Smooth muscle cell (in vitro differentiated cells): Measurements from ENCODE around the gene SERPINA3. TPM values are rescaled to one million over a fixed set of nuclear protein-coding genes. Genes with fewer than 3 reads are reported as not detected.

Source experiments
- DNase-seq: peaks from one replicate; lab custom pipeline; 2025; ENCODE audit not compliant: unreplicated experiment; lab: John Stamatoyannopoulos, UW
- H2AFZ ChIP-seq: fragments of 200-600 bp; sonication (generic); 2 replicates; pipeline ENCODE4 v1.6.0; 2016; ENCODE audit warnings: antibody characterized with exemption, low read depth, mild to moderate bottlenecking
- H3F3A ChIP-seq: fragments of 200-600 bp; sonication (generic); 2 replicates; pipeline ENCODE4 v1.6.0; 2017; ENCODE audit warnings: antibody characterized with exemption, low read depth
- H3K27ac ChIP-seq: fragments of 200-600 bp; sonication (generic); 2 replicates; pipeline ENCODE4 v1.5.1; 2016; ENCODE audit warnings: low read depth, mild to moderate bottlenecking
- H3K27me3 ChIP-seq: fragments of 200-600 bp; sonication (generic); 2 replicates; pipeline ENCODE4 v1.6.1; 2016; ENCODE audit warnings: low read depth, mild to moderate bottlenecking
- H3K36me3 ChIP-seq: fragments of 200-600 bp; sonication (generic); 2 replicates; pipeline ENCODE4 v1.5.1; 2016; ENCODE audit warnings: low read depth
- H3K4me1 ChIP-seq: fragments of 200-600 bp; sonication (generic); 2 replicates; pipeline ENCODE4 v1.5.1; 2016; ENCODE audit warnings: low read depth
- H3K4me2 ChIP-seq: fragments of 200-600 bp; sonication (generic); 2 replicates; pipeline ENCODE4 v1.6.0; 2016; ENCODE audit warnings: mild to moderate bottlenecking
- H3K4me3 ChIP-seq: fragments of 200-600 bp; sonication (generic); 2 replicates; pipeline ENCODE4 v1.5.1; 2016; ENCODE audit warnings: mild to moderate bottlenecking
- H3K79me2 ChIP-seq: fragments of 200-600 bp; sonication (generic); 2 replicates; pipeline ENCODE4 v1.6.0; 2016; ENCODE audit warnings: low read depth, mild to moderate bottlenecking
- H3K9ac ChIP-seq: fragments of 200-600 bp; sonication (generic); 2 replicates; pipeline ENCODE4 v1.6.0; 2016; ENCODE audit warnings: low read depth
- H3K9me3 ChIP-seq: fragments of 200-600 bp; sonication (generic); replicated peaks from 2 replicates; pipeline ENCODE4 v1.5.1; 2016; ENCODE audit warnings: low read depth
- H4K20me1 ChIP-seq: fragments of 200-600 bp; sonication (generic); 2 replicates; pipeline ENCODE4 v1.6.0; 2016; ENCODE audit warnings: low read depth
- CTCF ChIP-seq: fragments of 200-600 bp; sonication (generic); IDR thresholded peaks from 2 replicates; pipeline ENCODE4 v1.5.1; 2017; ENCODE audit warnings: borderline replicate concordance, mild to moderate bottlenecking, antibody characterized with exemption; ENCODE audit not compliant: insufficient read depth, poor library complexity, severe bottlenecking
- WGBS: methylation state at CpG from one replicate; pipeline ENCODE4 v1.1.7; 2016; ENCODE audit warnings: low lambda C conversion rate; 5-methylcytosine and 5-hydroxymethylcytosine counted together
- polyA plus RNA-seq: library from polyadenylated mRNA; unstranded; fragments of >200 nt; fragmentation: Nextera tagmentation; extraction: Ambion mirVana; gene quantifications from 2 replicates; pipeline ENCODE4 v1.2.1, GENCODE V29; 2016
- total RNA-seq: library from RNA; depleted of rRNA; stranded (reverse); fragments of >200 nt; gene quantifications from 2 replicates; pipeline ENCODE4 v1.2.3, GENCODE V29; 2014

Gene SERPINA3
- total and polyA plus RNA-seq, 2 experiments from 2014 or later = 0.45 to 3.2 TPM

GRCh38 chr14:94648801-94649200 is 36.6 kb downstream of the SERPINA3 start:
- no peak overlapping the region for H2AFZ ChIP-seq
- no peak overlapping the region for H3K9ac ChIP-seq
- no peaks in the 10 kb centered on the region for H3F3A ChIP-seq
- 79% methylated on average over 4 of the region's 4 CpGs for WGBS
- H3K36me3 ChIP-seq = no peaks in the 10 kb centered on the region
- no peaks in the 10 kb centered on the region for H3K27me3 ChIP-seq
- H3K4me3 ChIP-seq = no peak overlapping the region
- H3K9me3 ChIP-seq = no peaks in the 10 kb centered on the region
- no peaks in the 10 kb centered on the region for H4K20me1 ChIP-seq
- H3K4me1 ChIP-seq = no peaks in the 10 kb centered on the region
- no peak overlapping the region for H3K4me2 ChIP-seq
- no peak for TF ChIP-seq CTCF
- H3K27ac ChIP-seq = no peak overlapping the region
- no peak for DNase-seq
- H3K79me2 ChIP-seq = no peaks in the 10 kb centered on the region

GRCh38 chr14:94649543-94650443 is 37.6 kb downstream of the SERPINA3 start:
- no peaks in the 10 kb centered on the region for H3K79me2 ChIP-seq
- WGBS = 92% methylated on average over 13 of the region's 13 CpGs
- no peaks in the 10 kb centered on the region for H3F3A ChIP-seq
- H2AFZ ChIP-seq = no peak overlapping the region
- H3K9ac ChIP-seq = no peak overlapping the region
- H3K36me3 ChIP-seq = no peaks in the 10 kb centered on the region
- H4K20me1 ChIP-seq = no peaks in the 10 kb centered on the region
- H3K27ac ChIP-seq = no peak overlapping the region
- no peaks in the 10 kb centered on the region for H3K4me1 ChIP-seq
- no peak overlapping the region for H3K4me2 ChIP-seq
- no peaks in the 10 kb centered on the region for H3K9me3 ChIP-seq
- DNase-seq = no peak
- no peak overlapping the region for H3K4me3 ChIP-seq
- TF ChIP-seq CTCF = no peak
- no peaks in the 10 kb centered on the region for H3K27me3 ChIP-seq

GRCh38 chr14:94650444-94650775 is 38.2 kb downstream of the SERPINA3 start:
- H2AFZ ChIP-seq = no peak overlapping the region
- no peak overlapping the region for H3K27ac ChIP-seq
- H3K27me3 ChIP-seq = no peaks in the 10 kb centered on the region
- H3K9me3 ChIP-seq = no peaks in the 10 kb centered on the region
- no peak overlapping the region for H3K4me2 ChIP-seq
- H3F3A ChIP-seq = no peaks in the 10 kb centered on the region
- H4K20me1 ChIP-seq = no peaks in the 10 kb centered on the region
- no peak for DNase-seq
- no peak overlapping the region for H3K4me3 ChIP-seq
- whole genome bisulfite sequencing = 92% methylated on average over 3 of the region's 3 CpGs
- no peaks in the 10 kb centered on the region for H3K79me2 ChIP-seq
- no peaks in the 10 kb centered on the region for H3K36me3 ChIP-seq
- TF ChIP-seq CTCF = no peak
- no peak overlapping the region for H3K9ac ChIP-seq
- no peaks in the 10 kb centered on the region for H3K4me1 ChIP-seq
